GM23338 (cell line): Measurements from ENCODE around the gene GNAI2. TPM values are rescaled to one million over a fixed set of nuclear protein-coding genes. Genes with fewer than 3 reads are reported as not detected.

ENCODE experiments used
- CREB1 ChIP-seq: fragments of 250-450 bp; sonication (Bioruptor Pico); IDR thresholded peaks from 2 replicates; pipeline ENCODE4 v1.5.0; 2020; ENCODE audit warnings: low read depth, mild to moderate bottlenecking, moderate library complexity
- ETS1 ChIP-seq: IDR thresholded peaks from 2 replicates; pipeline ENCODE4 v1.6.1; 2016; ENCODE audit warnings: antibody characterized with exemption
- EZH2phosphoT487 ChIP-seq: fragments of 200-600 bp; sonication (generic); IDR thresholded peaks from one replicate; pipeline ENCODE4 v1.8.1; 2018; ENCODE audit warnings: antibody characterized with exemption; ENCODE audit not compliant: unreplicated experiment
- JUNB ChIP-seq: IDR thresholded peaks from one replicate; pipeline ENCODE4 v1.6.1; 2016; ENCODE audit warnings: antibody characterized with exemption; ENCODE audit not compliant: unreplicated experiment
- STAT1 ChIP-seq: IDR thresholded peaks from one replicate; pipeline ENCODE4 v1.6.1; 2016; ENCODE audit warnings: antibody characterized with exemption; ENCODE audit not compliant: unreplicated experiment
- ZNF331 ChIP-seq: fragments of 250-450 bp; sonication (Bioruptor Pico); IDR thresholded peaks from 2 replicates; pipeline ENCODE4 v1.5.0; 2020; ENCODE audit warnings: low read depth, mild to moderate bottlenecking, moderate library complexity
- ZNF462 ChIP-seq: fragments of 250-450 bp; sonication (Bioruptor Pico); IDR thresholded peaks from 2 replicates; pipeline ENCODE4 v1.5.0; 2020; ENCODE audit warnings: mild to moderate bottlenecking, moderate library complexity
- polyA plus RNA-seq: library from polyadenylated mRNA; unstranded; fragments of >200 nt; fragmentation: Nextera tagmentation; extraction: Ambion mirVana; gene quantifications from 2 replicates; pipeline ENCODE4 v1.2.1, GENCODE V29; 2016
- total RNA-seq: library from RNA; depleted of rRNA; stranded (reverse); fragments of >200 nt; shearing (Covaris generic); gene quantifications from 2 replicates; pipeline ENCODE4 v1.2.3, GENCODE V29; 2014
- TF ChIP-seq, protein P1 (sequence below), 2 experiments: fragments of 200-600 bp in 1 of 2; sonication (generic) in 1 of 2; conservative IDR thresholded peaks; 2 replicates each; pipeline versions ENCODE4 v1.5.1 to v1.6.1; 2016 to 2017; ENCODE audit warnings: antibody characterized with exemption in 2 of 2, low read depth in 2 of 2, mild to moderate bottlenecking in 2 of 2, moderate library complexity in 1 of 2

The GNAI2 gene
- total and polyA plus RNA-seq, 2 experiments from 2014 or later: 138 to 153 TPM

DNA sequence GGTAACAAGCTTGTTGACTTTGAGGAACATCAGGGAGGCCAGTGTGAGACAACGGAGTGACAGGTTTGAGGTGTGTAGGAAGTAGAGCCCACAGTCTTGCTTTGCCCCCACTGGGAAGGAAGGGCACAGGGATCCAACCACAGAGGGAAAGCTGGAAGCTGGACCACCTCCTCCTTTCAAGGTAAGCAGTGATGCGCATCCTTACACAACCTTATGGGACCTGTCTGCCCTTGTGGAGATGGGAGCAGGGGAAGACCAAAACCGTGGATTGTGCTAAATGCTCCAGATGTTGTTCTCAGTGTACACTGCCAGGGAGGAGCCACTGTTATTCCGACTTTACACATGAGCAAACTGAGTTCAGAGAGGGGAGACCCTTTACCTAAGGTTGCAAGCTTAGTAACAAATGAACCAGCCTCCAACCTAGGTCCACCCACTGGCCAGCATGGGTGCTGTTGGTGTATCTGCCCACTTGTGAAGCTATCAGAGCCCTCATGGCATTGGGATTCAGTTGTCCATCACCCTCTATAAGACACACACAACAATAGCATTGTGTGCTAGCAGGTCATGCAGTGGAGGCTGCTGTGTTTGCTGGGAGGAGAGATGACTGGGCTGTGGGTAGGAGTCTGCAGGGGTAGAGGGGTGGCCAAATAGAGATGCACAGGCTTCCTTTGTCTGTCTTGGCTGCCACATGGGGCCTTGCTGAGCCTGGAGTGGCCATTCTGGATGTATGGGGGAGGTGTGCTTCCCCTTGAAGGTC lies 42.3 kb downstream of the GNAI2 start (continued):
- no peak for TF ChIP-seq ZNF462 (CRISPR knock-in tag)
- TF ChIP-seq, protein P1, sequence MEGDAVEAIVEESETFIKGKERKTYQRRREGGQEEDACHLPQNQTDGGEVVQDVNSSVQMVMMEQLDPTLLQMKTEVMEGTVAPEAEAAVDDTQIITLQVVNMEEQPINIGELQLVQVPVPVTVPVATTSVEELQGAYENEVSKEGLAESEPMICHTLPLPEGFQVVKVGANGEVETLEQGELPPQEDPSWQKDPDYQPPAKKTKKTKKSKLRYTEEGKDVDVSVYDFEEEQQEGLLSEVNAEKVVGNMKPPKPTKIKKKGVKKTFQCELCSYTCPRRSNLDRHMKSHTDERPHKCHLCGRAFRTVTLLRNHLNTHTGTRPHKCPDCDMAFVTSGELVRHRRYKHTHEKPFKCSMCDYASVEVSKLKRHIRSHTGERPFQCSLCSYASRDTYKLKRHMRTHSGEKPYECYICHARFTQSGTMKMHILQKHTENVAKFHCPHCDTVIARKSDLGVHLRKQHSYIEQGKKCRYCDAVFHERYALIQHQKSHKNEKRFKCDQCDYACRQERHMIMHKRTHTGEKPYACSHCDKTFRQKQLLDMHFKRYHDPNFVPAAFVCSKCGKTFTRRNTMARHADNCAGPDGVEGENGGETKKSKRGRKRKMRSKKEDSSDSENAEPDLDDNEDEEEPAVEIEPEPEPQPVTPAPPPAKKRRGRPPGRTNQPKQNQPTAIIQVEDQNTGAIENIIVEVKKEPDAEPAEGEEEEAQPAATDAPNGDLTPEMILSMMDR (conservative IDR thresholded peaks at IDR 0.05; ENCODE audit: low read depth in 2 of 2): no peak
- no peak for TF ChIP-seq EZH2phosphoT487
- TF ChIP-seq JUNB: no peak
- no peak for TF ChIP-seq CREB1 (CRISPR knock-in tag)
- no peak for TF ChIP-seq ETS1
- TF ChIP-seq ZNF331: no peak
- no peak for TF ChIP-seq STAT1
